Vagina (tissue), 2 donors: Measurements from ENCODE around the gene ZNF174.

Experiments used
- POLR2A ChIP-seq, 2 donors: fragments of 450-650 bp; IDR thresholded peaks; one replicate each; pipeline ENCODE4 v1.6.1; 2017; ENCODE audit warnings: antibody characterized with exemption in 2 of 2, mild to moderate bottlenecking in 2 of 2, moderate library complexity in 2 of 2
- POLR2AphosphoS5 ChIP-seq, 2 donors: sonication (generic); formaldehyde crosslinking; IDR thresholded peaks; one replicate each; pipeline ENCODE4 v1.9.0; 2017; ENCODE audit warnings: antibody characterized with exemption in 2 of 2, mild to moderate bottlenecking in 2 of 2, low read depth in 1 of 2; ENCODE audit not compliant: insufficient read depth in 1 of 2
- TF ChIP-seq, protein P1 (sequence below), 3 experiments: fragments of 450-650 bp in 2 of 3; fragments of 200-600 bp in 1 of 3; sonication (generic) in 1 of 3; IDR thresholded peaks; one replicate each; pipeline ENCODE4 v1.5.1; 2017 to 2019; ENCODE audit warnings: antibody characterized with exemption in 3 of 3, mild to moderate bottlenecking in 2 of 3, moderate library complexity in 2 of 3

- TF ChIP-seq POLR2A (IDR thresholded peaks at IDR 0.05): no peak
- TF ChIP-seq, protein P1, sequence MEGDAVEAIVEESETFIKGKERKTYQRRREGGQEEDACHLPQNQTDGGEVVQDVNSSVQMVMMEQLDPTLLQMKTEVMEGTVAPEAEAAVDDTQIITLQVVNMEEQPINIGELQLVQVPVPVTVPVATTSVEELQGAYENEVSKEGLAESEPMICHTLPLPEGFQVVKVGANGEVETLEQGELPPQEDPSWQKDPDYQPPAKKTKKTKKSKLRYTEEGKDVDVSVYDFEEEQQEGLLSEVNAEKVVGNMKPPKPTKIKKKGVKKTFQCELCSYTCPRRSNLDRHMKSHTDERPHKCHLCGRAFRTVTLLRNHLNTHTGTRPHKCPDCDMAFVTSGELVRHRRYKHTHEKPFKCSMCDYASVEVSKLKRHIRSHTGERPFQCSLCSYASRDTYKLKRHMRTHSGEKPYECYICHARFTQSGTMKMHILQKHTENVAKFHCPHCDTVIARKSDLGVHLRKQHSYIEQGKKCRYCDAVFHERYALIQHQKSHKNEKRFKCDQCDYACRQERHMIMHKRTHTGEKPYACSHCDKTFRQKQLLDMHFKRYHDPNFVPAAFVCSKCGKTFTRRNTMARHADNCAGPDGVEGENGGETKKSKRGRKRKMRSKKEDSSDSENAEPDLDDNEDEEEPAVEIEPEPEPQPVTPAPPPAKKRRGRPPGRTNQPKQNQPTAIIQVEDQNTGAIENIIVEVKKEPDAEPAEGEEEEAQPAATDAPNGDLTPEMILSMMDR (IDR thresholded peaks at IDR 0.05): no peak
- TF ChIP-seq POLR2AphosphoS5 (IDR thresholded peaks at IDR 0.05; ENCODE audit: insufficient read depth in 1 of 2, low read depth in 1 of 2): no peak
These were observed 38.1 kb upstream of the ZNF174 start for GRCh38 chr16:3362931-3363330.
